A673 (cell line): ENCODE measurements around the gene HIPK1.

Experiments
- CTCF ChIP-seq: fragments of 300-800, 200-600 bp; sonication (generic); conservative IDR thresholded peaks from 2 replicates; pipeline ENCODE4 v1.5.1; 2017; ENCODE audit warnings: low read depth, mild to moderate bottlenecking, antibody characterized with exemption, low read length, moderate library complexity, mixed read lengths
- EZH2 ChIP-seq: fragments of 200-600 bp; sonication (generic); IDR thresholded peaks from 2 replicates; pipeline ENCODE4 v1.6.1; 2017; ENCODE audit warnings: borderline replicate concordance, low read depth, mild to moderate bottlenecking, mixed read lengths, antibody characterized with exemption, low read length; ENCODE audit not compliant: poor library complexity, severe bottlenecking

GRCh38 chr1:113930499-113931161 is 1.5 kb downstream of the HIPK1 start:
- TF ChIP-seq CTCF (no peak), EZH2 (no peak)
